ENCODE results near the gene ARHGAP9.
"Not testable (repeated sequence)": the region's sequence is repeated elsewhere in the genome, so short reads cannot be mapped to it uniquely, and the experiment has no call there.

ARHGAP9 gene

DNA sequence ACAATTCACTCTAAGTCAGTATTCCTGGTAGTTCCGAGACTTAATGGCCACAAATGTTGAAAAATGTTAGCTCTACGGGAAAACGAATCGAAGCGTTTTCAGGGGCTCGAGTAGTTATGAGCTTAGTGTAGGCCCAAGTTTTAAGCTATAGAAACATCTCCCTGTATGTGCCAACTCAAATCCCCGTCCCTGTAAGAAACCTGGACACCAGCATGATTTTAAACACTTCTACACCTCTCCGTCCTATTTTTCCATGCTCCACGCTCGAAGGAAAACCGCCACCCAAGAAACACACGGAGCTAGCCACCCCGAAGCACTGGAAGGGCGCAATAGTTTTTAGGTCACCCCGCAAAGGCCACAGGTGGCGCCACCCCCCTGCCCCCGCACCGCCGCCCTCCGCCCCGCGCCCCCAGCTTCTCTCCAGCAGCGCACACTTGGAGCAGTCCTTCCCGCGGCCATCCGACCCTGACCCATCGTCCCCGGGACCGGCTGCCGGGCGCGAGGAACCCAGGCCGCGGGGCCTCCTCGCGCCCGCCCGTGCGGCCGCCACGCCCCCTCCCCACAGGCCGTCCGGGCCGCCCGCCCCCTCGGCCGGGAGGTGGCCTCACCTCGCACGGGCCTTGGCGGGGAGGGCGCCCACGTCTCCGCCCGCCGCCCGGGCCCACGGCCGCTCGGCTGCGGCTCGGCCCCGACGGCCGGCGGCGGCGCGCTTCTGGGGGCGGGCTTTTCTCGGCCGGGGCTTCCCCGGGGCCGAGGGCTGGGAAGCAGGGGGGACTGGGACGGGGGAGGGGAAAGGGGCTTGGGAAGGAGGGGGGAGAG, 49.3 kb downstream of the ARHGAP9 start:
- Histone ChIP-seq H3K36me3 (ENCODE audit: control insufficient read depth, insufficient read depth, low read length) (no peaks in the 10 kb centered on the region), H3K4me3 (ENCODE audit: low read depth, low read length) (peak overlapping the region; percentile 66), H3K27me3 (ENCODE audit: control insufficient read depth, insufficient read depth, low read length) (no peaks in the 10 kb centered on the region), H3K9ac (ENCODE audit: low read depth, low read length) (peak overlapping the region; percentile 55), H3K4me1 (ENCODE audit: control insufficient read depth, insufficient read depth, low read length) (peaks cover 14% of the 10 kb centered on the region), H3K9me3 (ENCODE audit: control insufficient read depth, insufficient read depth, low read length) (no peaks in the 10 kb centered on the region), H3K27ac (ENCODE audit: low read depth, low read length) (peak overlapping the region; percentile 87)

DNA sequence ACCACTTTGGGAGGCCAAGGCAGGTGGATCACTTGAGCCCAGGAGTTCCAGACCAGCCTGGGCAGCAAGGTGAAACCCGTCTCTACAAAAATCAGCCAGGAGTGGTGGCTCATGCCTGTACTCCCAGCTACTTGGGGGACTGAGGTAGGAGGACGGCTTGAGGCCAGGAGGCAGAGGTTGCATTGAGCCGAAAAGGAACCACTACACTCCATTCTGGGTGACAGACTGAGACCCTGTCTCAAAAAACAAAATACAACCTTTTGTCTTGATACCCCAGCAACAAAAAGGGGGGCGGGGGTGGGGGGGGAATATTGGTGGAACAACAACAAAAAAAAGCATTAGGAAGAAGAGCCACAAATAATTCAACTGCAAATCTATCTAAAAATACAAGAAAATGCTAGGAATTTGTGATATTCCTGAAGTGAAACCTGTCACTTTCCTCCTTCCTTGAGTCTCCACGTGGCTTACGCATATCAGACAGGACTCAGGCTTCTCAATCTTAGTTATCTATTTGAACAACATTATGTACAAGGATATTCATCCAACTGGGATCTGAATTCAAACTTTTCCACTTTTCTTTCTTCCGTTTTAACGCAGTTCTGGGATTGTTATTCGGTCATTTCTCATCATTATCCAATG, 50.1 kb downstream of the ARHGAP9 start:
- peak overlapping the region; percentile 87 for H3K27ac ChIP-seq (ENCODE audit: low read depth, low read length)
- no peaks in the 10 kb centered on the region for H3K9me3 ChIP-seq (ENCODE audit: control insufficient read depth, insufficient read depth, low read length)
- no peaks in the 10 kb centered on the region for H3K36me3 ChIP-seq (ENCODE audit: control insufficient read depth, insufficient read depth, low read length)
- H3K4me3 ChIP-seq (ENCODE audit: low read depth, low read length): peak overlapping the region; percentile 66
- H3K9ac ChIP-seq (ENCODE audit: low read depth, low read length): peak overlapping the region; percentile 55
- H3K4me1 ChIP-seq (ENCODE audit: control insufficient read depth, insufficient read depth, low read length): peaks cover 14% of the 10 kb centered on the region
- no peaks in the 10 kb centered on the region for H3K27me3 ChIP-seq (ENCODE audit: control insufficient read depth, insufficient read depth, low read length)

DNA sequence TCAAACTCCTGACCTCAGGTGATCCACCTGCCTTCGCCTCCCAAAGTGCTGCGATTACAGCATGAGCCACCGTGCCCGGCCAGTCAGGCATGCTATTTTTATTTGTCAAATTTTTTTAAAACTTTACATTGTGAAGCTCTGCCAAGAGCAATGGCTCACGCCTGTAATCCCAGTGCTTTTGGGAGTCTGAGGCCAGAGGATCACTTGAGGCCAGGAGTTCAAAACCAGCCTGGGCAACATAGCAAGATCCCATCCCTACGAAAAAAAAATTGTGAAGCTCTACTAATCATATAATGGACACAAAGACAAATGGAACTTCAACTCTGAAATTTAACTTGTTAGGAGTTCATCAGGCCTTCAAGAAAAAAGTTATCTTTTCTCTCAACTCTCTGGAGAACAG, 50.7 kb downstream of the ARHGAP9 start:
- no peaks in the 10 kb centered on the region for H3K9me3 ChIP-seq (ENCODE audit: control insufficient read depth, insufficient read depth, low read length)
- H3K4me3 ChIP-seq (ENCODE audit: low read depth, low read length): peak overlapping the region; percentile 66
- no peaks in the 10 kb centered on the region for H3K27me3 ChIP-seq (ENCODE audit: control insufficient read depth, insufficient read depth, low read length)
- no peaks in the 10 kb centered on the region for H3K36me3 ChIP-seq (ENCODE audit: control insufficient read depth, insufficient read depth, low read length)
- no peak overlapping the region for H3K27ac ChIP-seq (ENCODE audit: low read depth, low read length)
- peaks cover 14% of the 10 kb centered on the region for H3K4me1 ChIP-seq (ENCODE audit: control insufficient read depth, insufficient read depth, low read length)
- H3K9ac ChIP-seq (ENCODE audit: low read depth, low read length): no peak overlapping the region

GRCh38 chr12:57426948-57427347, 52.7 kb downstream of the ARHGAP9 start:
- not testable (repeated sequence) for H3K36me3 ChIP-seq (ENCODE audit: control insufficient read depth, insufficient read depth, low read length)

More at GRCh38 chr12:57426948-57427347, 52.7 kb downstream of the ARHGAP9 start:
- H3K27ac ChIP-seq (ENCODE audit: low read depth, low read length); H3K27me3 ChIP-seq (ENCODE audit: control insufficient read depth, insufficient read depth, low read length); H3K9ac ChIP-seq (ENCODE audit: low read depth, low read length); H3K4me3 ChIP-seq (ENCODE audit: low read depth, low read length); H3K9me3 ChIP-seq (ENCODE audit: control insufficient read depth, insufficient read depth, low read length): not testable (repeated sequence)
- H3K4me1 ChIP-seq (ENCODE audit: control insufficient read depth, insufficient read depth, low read length): peaks cover 14% of the 10 kb centered on the region

Data from HUES48 (cell line).